ENCODE data around the gene MAGI2. TPM values are rescaled to one million over a fixed set of nuclear protein-coding genes. Genes with fewer than 3 reads are reported as not detected.

The MAGI2 gene
- under 1 TPM; 0.08 to 0.19 TPM for total RNA-seq

DNA sequence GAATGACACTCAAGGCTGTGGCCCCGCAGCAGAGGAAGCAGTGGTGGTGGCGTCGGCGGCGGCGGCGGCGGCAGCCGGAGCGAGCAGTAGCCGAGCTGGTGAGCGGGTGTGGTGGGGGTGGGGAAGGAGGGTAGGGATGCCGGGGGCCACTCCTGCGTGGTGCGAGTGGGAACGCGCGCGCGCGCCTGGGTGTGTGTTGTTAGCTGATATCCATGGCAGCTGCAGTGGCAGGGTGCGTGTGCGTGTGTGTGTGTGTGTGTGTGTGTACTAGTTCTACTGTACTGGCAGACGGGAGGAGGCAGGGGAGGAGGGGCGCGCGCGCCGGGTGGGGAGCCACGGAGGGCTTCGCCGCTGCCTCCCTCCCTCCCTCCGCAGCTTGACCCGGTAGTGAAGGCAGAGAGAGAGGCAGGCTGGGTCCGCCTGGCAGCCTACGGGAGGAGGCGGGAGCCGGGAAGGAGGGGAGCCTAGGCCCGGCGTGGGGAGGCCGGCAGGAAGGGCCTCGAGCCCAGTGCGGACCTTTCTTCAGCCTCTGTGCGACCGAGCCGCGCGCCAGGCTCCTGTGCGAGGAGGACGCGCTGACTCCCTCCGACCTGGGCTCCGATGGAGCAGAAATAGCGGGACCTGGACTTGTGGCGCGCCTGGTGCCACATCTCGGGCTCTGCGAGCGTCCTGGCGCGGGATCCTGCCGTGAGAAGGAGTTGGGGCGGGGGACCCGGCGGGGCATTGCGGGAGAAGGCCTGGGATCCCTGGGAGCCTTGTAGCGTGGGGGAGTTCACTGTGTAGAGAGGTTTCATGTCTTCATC, at the start of gene MAGI2:
Gene MAGI2 (minus strand): TSS at position 110 of the 803 bp plus-strand sequence. CDS start 347 bp downstream, outside the sequence.
- Mint-ChIP-seq H3K27me3 (peaks cover 29 to 31% of the 10 kb centered on the region in 2 donors), H3K4me3 (peak within 1 kb of the TSS; percentile 63), H3K36me3 (no peaks in the 10 kb centered on the region), H3K9me3 (peaks cover 2% of the 10 kb centered on the region), H3K27ac (no peak within 1 kb of the TSS), H3K4me1 (ENCODE audit: low read depth in 2 of 2) (peaks cover 0 to 3% of the 10 kb centered on the region in 2 donors)
- DNase-seq (ENCODE audit: low spot score), result no peak
- peak in 1 of 2 donors; percentile 41 for ATAC-seq

DNA sequence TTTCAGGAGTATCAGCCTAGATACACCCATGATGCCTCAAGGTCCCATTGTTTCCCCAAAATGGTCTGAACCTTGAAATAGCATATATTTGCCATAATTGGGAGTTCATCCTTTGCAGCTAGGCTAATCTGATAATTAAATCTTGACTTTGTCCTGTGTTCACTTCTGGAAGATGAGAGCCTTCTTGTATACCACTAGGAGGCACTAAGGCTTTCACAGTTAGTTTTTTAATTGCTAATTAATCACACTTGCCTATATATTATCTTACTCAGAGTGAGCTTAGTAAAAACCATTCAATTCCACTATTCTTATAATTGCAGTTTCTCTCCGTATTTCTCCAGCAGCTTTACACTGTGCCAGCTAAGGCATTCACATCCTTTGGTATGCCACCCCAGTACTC, 48.7 kb upstream of the MAGI2 start:
- Mint-ChIP-seq H3K9me3 (peaks cover 9% of the 10 kb centered on the region), H3K27ac (no peak overlapping the region), H3K36me3 (no peaks in the 10 kb centered on the region)

DNA sequence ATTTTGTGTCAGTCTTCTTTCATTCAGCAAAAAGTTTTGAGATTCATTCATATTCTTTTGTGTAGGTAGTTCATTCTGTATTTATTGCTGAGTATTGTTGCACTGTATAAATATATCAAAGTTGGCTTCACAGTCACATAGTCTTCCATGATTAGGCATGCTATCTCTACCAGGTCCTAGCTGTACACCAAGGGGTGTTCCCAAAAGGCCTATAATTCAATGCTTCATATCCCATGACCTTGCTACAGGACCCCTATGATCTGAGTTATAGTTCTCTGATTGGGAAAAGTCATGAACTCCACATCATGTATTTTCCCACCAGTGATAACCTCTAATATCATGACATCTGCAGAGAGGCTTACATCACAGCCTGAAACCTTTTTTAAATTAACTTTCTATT, 47.3 kb upstream of the MAGI2 start:
- H3K27me3 Mint-ChIP-seq, result no peaks in the 10 kb centered on the region
- no peak overlapping the region for H3K27ac Mint-ChIP-seq
- peaks cover 11% of the 10 kb centered on the region for H3K9me3 Mint-ChIP-seq
- ATAC-seq (no peak), DNase-seq (ENCODE audit: low spot score) (no peak)
- no peak overlapping the region for H3K4me3 Mint-ChIP-seq
- no peaks in the 10 kb centered on the region for H3K4me1 Mint-ChIP-seq (ENCODE audit: low read depth in 2 of 2)
- no peaks in the 10 kb centered on the region for H3K36me3 Mint-ChIP-seq

More for the DNA sequence above, 48.7 kb upstream of the MAGI2 start:
- H3K4me1 Mint-ChIP-seq (ENCODE audit: low read depth in 2 of 2), result no peaks in the 10 kb centered on the region
- no peaks in the 10 kb centered on the region for H3K27me3 Mint-ChIP-seq
- H3K4me3 Mint-ChIP-seq, result no peak overlapping the region
- DNase-seq (ENCODE audit: low spot score), result no peak
- no peak for ATAC-seq

DNA sequence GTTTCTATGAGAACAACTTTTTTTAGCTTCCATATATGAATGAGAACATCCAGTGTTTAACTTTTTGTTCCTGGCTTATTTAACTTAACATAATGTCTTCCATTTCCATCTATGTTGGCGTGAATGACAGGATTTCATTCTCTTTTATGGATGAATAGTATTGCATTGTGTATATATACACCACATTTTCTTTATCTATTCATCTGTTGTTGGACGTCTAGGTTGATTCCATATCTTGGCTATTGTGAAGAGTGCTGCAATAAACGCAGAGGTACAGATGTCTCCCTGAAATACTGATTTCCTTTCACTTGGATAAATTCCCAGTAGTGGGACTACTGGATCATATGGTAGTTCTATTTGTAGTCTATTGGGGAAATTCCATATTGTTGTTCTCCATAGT, 44.3 kb upstream of the MAGI2 start:
- no peak overlapping the region for H3K27ac Mint-ChIP-seq
- ATAC-seq, result no peak
- DNase-seq (ENCODE audit: low spot score), result no peak
- H3K36me3 Mint-ChIP-seq, result no peaks in the 10 kb centered on the region
- H3K9me3 Mint-ChIP-seq, result peaks cover 11% of the 10 kb centered on the region
- no peaks in the 10 kb centered on the region for H3K27me3 Mint-ChIP-seq
- no peaks in the 10 kb centered on the region for H3K4me1 Mint-ChIP-seq (ENCODE audit: low read depth in 2 of 2)
- H3K4me3 Mint-ChIP-seq, result no peak overlapping the region

DNA sequence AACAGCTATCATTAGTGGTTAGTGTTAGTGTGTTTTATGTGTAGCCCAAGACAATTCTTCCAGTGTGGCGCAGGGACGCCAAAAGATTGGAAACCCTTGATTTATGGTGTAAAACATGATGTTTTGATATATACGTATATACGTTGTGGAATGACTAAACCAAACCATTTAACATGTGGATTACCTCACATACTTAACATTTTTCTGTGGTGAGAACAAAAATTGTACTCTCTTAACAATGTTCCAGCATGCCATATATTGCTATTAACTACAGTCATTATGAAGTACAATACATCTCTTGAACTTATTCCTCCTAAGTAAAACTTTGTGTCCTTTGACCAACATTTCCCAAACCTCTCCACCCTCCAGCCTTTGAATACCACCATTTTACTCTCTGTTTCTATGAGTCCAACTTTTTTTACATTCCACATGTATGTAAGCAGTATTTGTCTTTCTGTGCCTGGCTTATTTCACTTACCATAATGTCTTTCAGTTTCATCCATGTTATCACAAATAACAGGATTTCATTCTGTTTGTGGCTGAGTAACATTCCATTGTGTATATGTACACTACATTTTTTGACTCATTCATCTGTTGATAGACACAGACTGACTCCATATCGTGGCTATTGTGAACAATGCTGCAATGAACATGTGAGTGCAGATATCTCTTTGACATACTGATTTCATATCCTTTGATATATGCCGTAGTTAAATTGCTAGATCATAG, 42.2 kb upstream of the MAGI2 start:
- no peak overlapping the region for H3K27ac Mint-ChIP-seq
- no peak overlapping the region for H3K4me3 Mint-ChIP-seq
- DNase-seq (ENCODE audit: low spot score) (no peak), ATAC-seq (no peak)
- no peaks in the 10 kb centered on the region for H3K4me1 Mint-ChIP-seq (ENCODE audit: low read depth in 2 of 2)
- no peaks in the 10 kb centered on the region for H3K27me3 Mint-ChIP-seq
- peaks cover 15% of the 10 kb centered on the region for H3K9me3 Mint-ChIP-seq
- H3K36me3 Mint-ChIP-seq, result no peaks in the 10 kb centered on the region

DNA sequence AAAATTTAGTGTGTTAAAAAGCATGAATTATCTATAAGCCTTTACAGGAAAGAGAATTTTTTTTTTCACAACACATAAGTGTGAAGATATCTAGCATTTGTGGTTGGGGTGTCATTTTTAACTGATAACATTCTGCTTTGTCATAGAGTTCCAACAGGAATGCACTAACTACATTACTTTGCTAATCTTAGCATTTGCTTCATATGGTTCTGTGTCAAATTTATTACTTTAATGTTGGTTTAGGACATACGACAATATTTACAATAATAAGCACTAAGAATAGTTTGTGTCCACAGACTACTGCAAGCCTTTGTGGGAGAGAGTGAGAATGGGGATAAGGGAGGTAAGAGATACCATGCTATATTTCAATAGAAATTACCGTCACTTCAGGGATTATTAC, 40.6 kb upstream of the MAGI2 start:
- DNase-seq (ENCODE audit: low spot score) (no peak), ATAC-seq (no peak)
- Mint-ChIP-seq H3K27ac (no peak overlapping the region), H3K9me3 (peaks cover 14% of the 10 kb centered on the region), H3K27me3 (no peaks in the 10 kb centered on the region), H3K4me3 (no peak overlapping the region), H3K36me3 (no peaks in the 10 kb centered on the region), H3K4me1 (ENCODE audit: low read depth in 2 of 2) (no peaks in the 10 kb centered on the region)

DNA sequence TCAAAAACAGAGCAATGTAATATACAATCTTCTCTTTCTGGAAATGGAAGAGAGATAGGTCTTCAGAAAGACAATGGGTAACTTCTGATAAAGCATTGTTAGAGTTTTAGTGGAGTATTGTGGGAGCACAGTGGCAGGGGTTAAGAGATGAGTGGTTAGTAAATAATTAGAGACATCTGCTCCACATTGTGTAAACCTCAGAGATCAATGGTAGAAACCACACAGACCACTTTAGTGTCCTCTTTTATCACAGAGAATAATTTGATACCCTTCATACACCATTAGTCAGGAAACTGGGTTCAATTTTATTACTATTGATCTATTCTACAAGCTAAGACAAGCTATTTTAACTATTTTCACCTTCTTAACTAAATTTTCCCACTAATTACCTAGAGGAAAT, 35.9 kb upstream of the MAGI2 start:
- H3K36me3 Mint-ChIP-seq, result no peaks in the 10 kb centered on the region
- H3K4me3 Mint-ChIP-seq, result no peak overlapping the region

DNA sequence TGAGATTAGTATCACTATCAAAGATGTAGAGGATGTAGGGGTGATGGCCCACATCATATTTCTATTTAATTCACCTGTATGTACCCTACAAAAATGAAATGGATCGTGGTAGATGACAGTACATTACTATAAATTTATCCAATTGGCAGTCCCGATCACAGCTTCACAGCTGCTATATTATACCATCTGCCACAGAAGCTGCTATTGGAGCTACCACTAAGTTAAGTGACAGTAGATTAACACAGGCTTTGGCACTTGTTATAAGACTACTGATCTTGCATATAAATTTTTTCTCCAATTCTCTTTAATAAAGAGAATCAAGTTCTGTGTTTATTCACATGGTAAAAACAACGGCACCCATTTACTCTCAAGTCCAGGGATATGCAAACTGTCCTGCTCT, 24.9 kb upstream of the MAGI2 start:
- ATAC-seq, result no peak
- Mint-ChIP-seq H3K9me3 (peaks cover 21% of the 10 kb centered on the region), H3K36me3 (no peaks in the 10 kb centered on the region), H3K27me3 (no peaks in the 10 kb centered on the region), H3K27ac (no peak overlapping the region), H3K4me1 (ENCODE audit: low read depth in 2 of 2) (no peaks in the 10 kb centered on the region), H3K4me3 (no peak overlapping the region)
- no peak for DNase-seq (ENCODE audit: low spot score)

More for the DNA sequence above, 35.9 kb upstream of the MAGI2 start:
- Mint-ChIP-seq H3K27ac (no peak overlapping the region), H3K27me3 (no peaks in the 10 kb centered on the region), H3K9me3 (peaks cover 11% of the 10 kb centered on the region), H3K4me1 (ENCODE audit: low read depth in 2 of 2) (no peaks in the 10 kb centered on the region)
- ATAC-seq (no peak), DNase-seq (ENCODE audit: low spot score) (no peak)

DNA sequence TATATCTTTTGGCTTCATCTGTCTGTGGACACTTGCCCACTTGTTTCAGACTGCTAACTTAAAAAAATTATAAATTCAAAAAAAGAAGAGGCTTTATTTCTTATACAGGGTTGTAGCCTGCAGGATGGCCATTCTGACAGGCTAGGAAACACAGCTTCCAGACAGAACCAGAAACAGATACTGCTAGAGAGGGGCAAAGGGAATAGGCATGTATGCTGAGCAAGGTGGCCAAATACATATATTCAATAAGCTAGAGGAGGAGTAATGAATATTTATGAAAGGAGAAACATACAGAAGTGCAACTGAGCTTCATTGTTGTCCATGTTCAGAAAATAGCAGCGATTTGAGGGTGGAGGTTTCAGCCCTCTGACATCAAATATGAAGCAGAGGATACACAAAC, 22.0 kb upstream of the MAGI2 start:
- no peaks in the 10 kb centered on the region for H3K36me3 Mint-ChIP-seq
- DNase-seq (ENCODE audit: low spot score) (no peak), ATAC-seq (no peak)
- peaks cover 16% of the 10 kb centered on the region for H3K9me3 Mint-ChIP-seq
- H3K27me3 Mint-ChIP-seq, result no peaks in the 10 kb centered on the region
- H3K4me3 Mint-ChIP-seq, result no peak overlapping the region
- no peaks in the 10 kb centered on the region for H3K4me1 Mint-ChIP-seq (ENCODE audit: low read depth in 2 of 2)
- no peak overlapping the region for H3K27ac Mint-ChIP-seq

DNA sequence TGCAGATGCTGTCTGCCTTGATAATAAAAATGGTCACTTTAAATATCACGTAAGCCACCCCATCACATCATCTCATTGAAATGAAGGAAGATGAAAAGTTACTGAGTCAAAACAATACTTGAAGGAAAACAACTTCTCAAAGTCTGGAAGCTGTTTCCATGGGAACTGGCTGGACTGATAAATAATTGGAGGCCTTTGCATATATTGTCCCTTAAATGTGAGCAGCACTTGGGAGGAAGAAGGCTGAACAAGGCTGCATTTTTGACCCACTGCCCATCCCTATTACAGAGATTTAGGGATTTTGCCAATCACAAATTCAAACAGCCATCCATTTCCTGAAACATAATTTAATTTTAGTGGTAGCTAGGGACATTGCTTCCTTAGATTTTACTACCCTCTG, 18.2 kb upstream of the MAGI2 start:
- H3K27ac Mint-ChIP-seq, result no peak overlapping the region
- no peaks in the 10 kb centered on the region for H3K36me3 Mint-ChIP-seq
- peaks cover 3% of the 10 kb centered on the region for H3K9me3 Mint-ChIP-seq
- no peaks in the 10 kb centered on the region for H3K4me1 Mint-ChIP-seq (ENCODE audit: low read depth in 2 of 2)
- no peak overlapping the region for H3K4me3 Mint-ChIP-seq
- no peak for ATAC-seq
- no peaks in the 10 kb centered on the region for H3K27me3 Mint-ChIP-seq
- no peak for DNase-seq (ENCODE audit: low spot score)

DNA sequence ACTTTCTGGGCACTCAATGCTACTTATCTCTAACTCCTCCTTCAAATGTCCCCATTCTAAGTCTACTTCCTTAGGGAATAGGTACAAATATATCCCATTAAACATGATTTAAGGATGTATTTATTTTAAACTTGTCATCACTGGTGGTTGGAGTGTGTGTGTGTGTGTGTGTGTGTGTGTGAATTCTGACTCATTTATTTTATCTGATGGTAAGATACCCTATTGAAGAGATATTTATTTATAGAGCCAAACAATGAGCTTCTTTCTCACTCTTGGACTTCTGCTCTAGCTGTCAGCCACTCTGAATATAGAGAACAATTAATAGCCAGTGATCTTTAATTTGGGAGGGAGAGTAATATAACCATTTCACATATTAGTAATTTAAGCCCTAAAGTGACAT, 17.8 kb upstream of the MAGI2 start:
- H3K36me3 Mint-ChIP-seq, result no peaks in the 10 kb centered on the region
- H3K27ac Mint-ChIP-seq, result no peak overlapping the region
- no peaks in the 10 kb centered on the region for H3K4me1 Mint-ChIP-seq (ENCODE audit: low read depth in 2 of 2)
- no peak overlapping the region for H3K4me3 Mint-ChIP-seq
- DNase-seq (ENCODE audit: low spot score) (no peak), ATAC-seq (no peak)
- peaks cover 3% of the 10 kb centered on the region for H3K9me3 Mint-ChIP-seq
- no peaks in the 10 kb centered on the region for H3K27me3 Mint-ChIP-seq

DNA sequence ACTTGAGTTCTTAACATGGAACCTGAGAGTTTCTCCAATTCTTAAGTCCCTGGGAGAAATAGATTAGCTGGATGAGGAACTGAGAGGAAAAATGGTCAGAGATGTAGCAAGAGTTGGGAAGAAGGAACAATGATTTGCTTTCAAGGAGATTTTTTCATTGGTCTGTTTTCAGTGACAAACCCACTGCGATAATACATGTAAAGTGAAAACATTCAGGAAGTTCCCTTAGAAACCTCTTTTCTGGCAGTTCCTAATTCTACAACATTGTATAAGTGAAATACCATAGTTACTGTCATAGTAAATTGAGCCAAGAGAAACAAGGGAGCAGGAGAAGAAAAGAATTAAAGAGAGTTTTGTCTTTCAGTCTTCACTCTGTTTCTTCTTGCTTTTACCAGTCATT, 12.1 kb upstream of the MAGI2 start:
- no peaks in the 10 kb centered on the region for H3K4me1 Mint-ChIP-seq (ENCODE audit: low read depth in 2 of 2)
- no peak for DNase-seq (ENCODE audit: low spot score)
- no peak overlapping the region for H3K4me3 Mint-ChIP-seq
- H3K36me3 Mint-ChIP-seq, result no peaks in the 10 kb centered on the region
- ATAC-seq, result no peak
- no peak overlapping the region for H3K27ac Mint-ChIP-seq
- H3K27me3 Mint-ChIP-seq, result no peaks in the 10 kb centered on the region
- H3K9me3 Mint-ChIP-seq, result no peaks in the 10 kb centered on the region

DNA sequence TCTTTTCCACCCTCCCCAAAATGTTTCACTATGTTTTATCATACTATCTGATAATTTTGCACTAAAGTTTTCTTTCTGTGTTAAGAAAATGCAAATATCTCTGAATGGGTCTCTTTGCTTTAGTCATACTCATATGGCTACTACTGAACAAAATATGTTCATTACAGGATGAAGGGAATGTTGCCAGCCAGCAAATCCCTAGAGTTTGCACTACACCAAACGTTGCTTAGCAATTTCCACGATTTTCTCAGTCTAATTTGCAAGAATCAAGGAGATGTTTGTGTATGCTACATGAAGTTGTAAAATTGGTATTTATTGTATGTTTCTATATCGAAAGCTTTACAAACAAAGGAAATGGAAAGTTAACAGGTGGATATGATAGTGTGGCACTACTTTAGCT, 10.6 kb upstream of the MAGI2 start:
- no peak for ATAC-seq
- Mint-ChIP-seq H3K36me3 (no peaks in the 10 kb centered on the region), H3K27ac (no peak overlapping the region), H3K4me3 (no peak overlapping the region), H3K4me1 (ENCODE audit: low read depth in 2 of 2) (no peaks in the 10 kb centered on the region), H3K9me3 (no peaks in the 10 kb centered on the region), H3K27me3 (no peaks in the 10 kb centered on the region)
- no peak for DNase-seq (ENCODE audit: low spot score)

DNA sequence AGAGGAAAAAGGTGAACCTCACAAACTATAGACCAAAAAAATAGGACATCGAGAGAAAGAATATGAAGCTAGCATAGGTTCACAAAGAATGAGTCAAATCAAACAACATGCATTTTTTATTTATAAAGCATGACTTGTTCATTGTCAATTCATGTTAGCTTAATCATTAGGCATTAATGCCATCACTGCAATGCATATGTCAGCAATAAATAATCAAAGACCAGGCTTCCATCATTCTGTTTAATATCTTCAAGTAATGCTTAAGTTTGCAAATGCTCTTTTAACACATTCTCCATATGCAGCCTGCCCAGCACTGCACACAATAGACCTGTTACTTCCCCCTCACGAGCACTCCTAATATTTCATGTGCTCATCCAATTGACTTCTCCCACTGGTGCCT, 8.9 kb upstream of the MAGI2 start:
- Mint-ChIP-seq H3K4me3 (no peak overlapping the region), H3K36me3 (no peaks in the 10 kb centered on the region), H3K27ac (no peak overlapping the region), H3K27me3 (no peaks in the 10 kb centered on the region), H3K9me3 (no peaks in the 10 kb centered on the region), H3K4me1 (ENCODE audit: low read depth in 2 of 2) (no peaks in the 10 kb centered on the region)
- DNase-seq (ENCODE audit: low spot score) (no peak), ATAC-seq (no peak)
